HepG2 (cell line): Measurements from ENCODE around the gene AARS1. TPM values are rescaled to one million over a fixed set of nuclear protein-coding genes. Genes with fewer than 3 reads are reported as not detected.

ENCODE experiments used
- BCL3 ChIP-seq: sonication (generic); formaldehyde crosslinking; IDR thresholded peaks from 2 replicates; pipeline ENCODE4 v1.5.1; 2020; ENCODE audit warnings: mild to moderate bottlenecking, missing genetic modification reagents, moderate library complexity
- BCLAF1 ChIP-seq: fragments of 450-650 bp; IDR thresholded peaks from 2 replicates; pipeline ENCODE4 v1.6.1; 2017; ENCODE audit warnings: mild to moderate bottlenecking
- CENPT ChIP-seq: sonication (generic); formaldehyde crosslinking; IDR thresholded peaks from 2 replicates; pipeline ENCODE4 v1.8.0; 2022; ENCODE audit warnings: low read depth, mild to moderate bottlenecking, moderate library complexity, missing genetic modification reagents
- CHCHD3 ChIP-seq: sonication (generic); formaldehyde crosslinking; IDR thresholded peaks from 2 replicates; pipeline ENCODE4 v1.8.0; 2022; ENCODE audit warnings: mild to moderate bottlenecking, missing genetic modification reagents, moderate library complexity
- GMEB2 ChIP-seq: IDR thresholded peaks from 2 replicates; pipeline ENCODE4 v1.6.1; 2016; ENCODE audit warnings: missing biosample characterization, missing genetic modification reagents, low read depth
- ISX ChIP-seq: sonication (generic); formaldehyde crosslinking; conservative IDR thresholded peaks from 2 replicates; pipeline ENCODE4 v1.5.0; 2020; ENCODE audit warnings: missing genetic modification reagents
- KLF16 ChIP-seq, 2 experiments: sonication (generic) in 1 of 2; formaldehyde crosslinking in 1 of 2; IDR thresholded peaks; 2 replicates each; pipeline versions ENCODE4 v1.6.1 to v1.8.0; 2016 to 2023; ENCODE audit warnings: missing genetic modification reagents in 2 of 2, missing compliant biosample characterization in 1 of 2
- MTA1 ChIP-seq: sonication (generic); formaldehyde crosslinking; IDR thresholded peaks from 2 replicates; pipeline ENCODE4 v1.4.0; 2020; ENCODE audit warnings: missing genetic modification reagents, mild to moderate bottlenecking, borderline replicate concordance
- PPARG ChIP-seq: conservative IDR thresholded peaks from 2 replicates; pipeline ENCODE4 v1.6.1; 2016; ENCODE audit warnings: missing biosample characterization, missing genetic modification reagents
- SIN3A ChIP-seq: IDR thresholded peaks from 2 replicates; pipeline ENCODE4 v1.6.1; 2011; ENCODE audit warnings: low read depth, mild to moderate bottlenecking, control low read depth, low read length, borderline replicate concordance
- SRSF9 ChIP-seq: fragments of 200-400 bp; formaldehyde crosslinking; IDR thresholded peaks from 2 replicates; pipeline ENCODE4 v1.6.1; 2018; ENCODE audit warnings: borderline replicate concordance, mild to moderate bottlenecking, low read depth, low read length; ENCODE audit not compliant: insufficient read depth, poor library complexity, severe bottlenecking
- TBL1XR1 ChIP-seq: fragments of 150-350 bp; IDR thresholded peaks from 2 replicates; pipeline ENCODE4 v1.6.1; 2014; ENCODE audit warnings: borderline replicate concordance, low read length; ENCODE audit not compliant: partially characterized antibody
- ZKSCAN8 ChIP-seq: IDR thresholded peaks from 2 replicates; pipeline ENCODE4 v1.6.1; 2016; ENCODE audit warnings: borderline replicate concordance, missing genetic modification reagents, missing compliant biosample characterization
- ZNF121 ChIP-seq: sonication (generic); formaldehyde crosslinking; IDR thresholded peaks from 2 replicates; pipeline ENCODE4 v1.5.0; 2020; ENCODE audit warnings: mild to moderate bottlenecking, missing genetic modification reagents
- ZNF280B ChIP-seq: sonication (generic); formaldehyde crosslinking; IDR thresholded peaks from 2 replicates; pipeline ENCODE4 v1.5.0; 2020; ENCODE audit warnings: missing genetic modification reagents, mild to moderate bottlenecking, borderline replicate concordance
- ZNF468 ChIP-seq: sonication (generic); formaldehyde crosslinking; IDR thresholded peaks from 2 replicates; pipeline ENCODE4 v1.8.0; 2022; ENCODE audit warnings: mild to moderate bottlenecking, moderate library complexity, missing genetic modification reagents
- ZNF704 ChIP-seq: sonication (generic); formaldehyde crosslinking; IDR thresholded peaks from 2 replicates; pipeline ENCODE4 v1.8.1; 2023; ENCODE audit warnings: mild to moderate bottlenecking, inconsistent platforms, moderate library complexity, missing genetic modification reagents, borderline replicate concordance
- ZNF772 ChIP-seq: sonication (generic); formaldehyde crosslinking; IDR thresholded peaks from 2 replicates; pipeline ENCODE4 v1.5.0; 2020; ENCODE audit warnings: mild to moderate bottlenecking, missing genetic modification reagents
- ZNF775 ChIP-seq: sonication (generic); formaldehyde crosslinking; IDR thresholded peaks from 2 replicates; pipeline ENCODE4 v1.4.0; 2020; ENCODE audit warnings: missing genetic modification reagents, mild to moderate bottlenecking, moderate library complexity, borderline replicate concordance
- polyA plus RNA-seq, 8 experiments: library from polyadenylated mRNA; depleted of rRNA in 3 of 8; stranded (reverse) in 7 of 8; unstranded in 1 of 8; fragments of >200 nt; fragmentation: Illumina TruSeq in 4 of 8; extraction: Trizol in 4 of 8; gene quantifications; 2 replicates each; pipeline versions ENCODE4 v1.2.1 to v1.2.3, GENCODE V29; 2011 to 2016; ENCODE audit warnings: low read depth in 4 of 8, missing spikeins in 1 of 8, mixed read lengths in 1 of 8; ENCODE audit not compliant: insufficient read depth in 1 of 8
- total RNA-seq, 5 experiments: library from RNA; depleted of rRNA; stranded (reverse); fragments of >200 nt; fragmentation: Illumina TruSeq; extraction: Trizol; gene quantifications; 2 replicates each; pipeline ENCODE4 v1.2.3, GENCODE V29; 2016; ENCODE audit warnings: low read depth in 1 of 5

Gene AARS1
- total and polyA plus RNA-seq, 2 of the 13 experiments (the other 11 are each of a cell fraction or from before 2014, with no cell fraction given): 107 to 132 TPM

GRCh38 chr16:70250748-70251628, 38.3 kb downstream of the AARS1 start (continued):
- TF ChIP-seq BCLAF1 (no peak), ZNF704 (CRISPR knock-in tag) (peak; percentile 51; the same call in 1 of the 2 replicates), CENPT (CRISPR knock-in tag) (no peak; the same call in 1 of the 2 replicates), ZNF772 (CRISPR knock-in tag) (peak; percentile 65; the same call in 1 of the 2 replicates), KLF16 (CRISPR knock-in tag; IDR thresholded peaks at IDR 0.05) (peak in 1 of 2 experiments; percentile 74; a peak in 1 of 4 replicates), TBL1XR1 (no peak), MTA1 (CRISPR knock-in tag) (peak; percentile 49), ISX (CRISPR knock-in tag) (peak; percentile 86; the same call in 1 of the 2 replicates), SRSF9 (no peak), ZNF468 (no peak), ZNF121 (CRISPR knock-in tag) (no peak; the same call in 1 of the 2 replicates), BCL3 (CRISPR knock-in tag) (peak; percentile 30), ZNF775 (CRISPR knock-in tag) (no peak), PPARG (CRISPR knock-in tag) (no peak), CHCHD3 (no peak), ZNF280B (CRISPR knock-in tag) (peak; percentile 93), SIN3A (no peak), ZKSCAN8 (CRISPR knock-in tag) (no peak), GMEB2 (CRISPR knock-in tag) (no peak)
